ENCODE data around the gene MAP10. TPM values are rescaled to one million over a fixed set of nuclear protein-coding genes. Genes with fewer than 3 reads are reported as not detected.

The MAP10 gene
- total RNA-seq, 1 donor, result 2.2 TPM

GRCh38 chr1:232766241-232766890 is 38.9 kb upstream of the MAP10 start:
- H3K4me1 ChIP-seq (ENCODE audit: insufficient read depth, low read length), result peaks cover 3% of the 10 kb centered on the region
- H3K79me2 ChIP-seq (ENCODE audit: insufficient read depth, low read length), result no peaks in the 10 kb centered on the region
- no peak overlapping the region for H3K4me3 ChIP-seq (ENCODE audit: insufficient read depth, low read length)
- no peak overlapping the region for H3K4me2 ChIP-seq (ENCODE audit: insufficient read depth, low read length)
- H3K27me3 ChIP-seq (ENCODE audit: insufficient read depth, low read length), result no peaks in the 10 kb centered on the region
- H2AFZ ChIP-seq (ENCODE audit: low read length), result no peak overlapping the region
- no peaks in the 10 kb centered on the region for H4K20me1 ChIP-seq (ENCODE audit: insufficient read depth, low read length)
- no peaks in the 10 kb centered on the region for H3K36me3 ChIP-seq (ENCODE audit: insufficient read depth, low read length)
- DNase-seq (ENCODE audit: insufficient read length, low spot score, missing footprints), result no peak
- no peak for TF ChIP-seq CTCF (IDR thresholded peaks at IDR 0.05; ENCODE audit: extremely low read depth, low read depth, low read length)
- H3K27ac ChIP-seq (ENCODE audit: low read depth, low read length), result no peak overlapping the region
- no peaks in the 10 kb centered on the region for H3K9me3 ChIP-seq (ENCODE audit: low read depth, low read length)

GRCh38 chr1:232766904-232767303 is 38.3 kb upstream of the MAP10 start:
- Histone ChIP-seq H3K4me2 (ENCODE audit: insufficient read depth, low read length) (no peak overlapping the region), H3K9me3 (ENCODE audit: low read depth, low read length) (no peaks in the 10 kb centered on the region), H2AFZ (ENCODE audit: low read length) (no peak overlapping the region), H3K27me3 (ENCODE audit: insufficient read depth, low read length) (no peaks in the 10 kb centered on the region), H3K4me1 (ENCODE audit: insufficient read depth, low read length) (peaks cover 3% of the 10 kb centered on the region), H3K79me2 (ENCODE audit: insufficient read depth, low read length) (no peaks in the 10 kb centered on the region), H4K20me1 (ENCODE audit: insufficient read depth, low read length) (no peaks in the 10 kb centered on the region), H3K36me3 (ENCODE audit: insufficient read depth, low read length) (no peaks in the 10 kb centered on the region), H3K4me3 (ENCODE audit: insufficient read depth, low read length) (no peak overlapping the region), H3K27ac (ENCODE audit: low read depth, low read length) (no peak overlapping the region)
- no peak for DNase-seq (ENCODE audit: insufficient read length, low spot score, missing footprints)
- TF ChIP-seq CTCF (IDR thresholded peaks at IDR 0.05; ENCODE audit: extremely low read depth, low read depth, low read length), result no peak

GRCh38 chr1:232767305-232768074 is 37.7 kb upstream of the MAP10 start:
- Histone ChIP-seq H3K4me2 (ENCODE audit: insufficient read depth, low read length) (no peak overlapping the region), H3K4me3 (ENCODE audit: insufficient read depth, low read length) (no peak overlapping the region), H3K79me2 (ENCODE audit: insufficient read depth, low read length) (no peaks in the 10 kb centered on the region), H3K9me3 (ENCODE audit: low read depth, low read length) (no peaks in the 10 kb centered on the region), H3K27me3 (ENCODE audit: insufficient read depth, low read length) (no peaks in the 10 kb centered on the region), H4K20me1 (ENCODE audit: insufficient read depth, low read length) (no peaks in the 10 kb centered on the region), H3K4me1 (ENCODE audit: insufficient read depth, low read length) (peaks cover 3% of the 10 kb centered on the region), H3K36me3 (ENCODE audit: insufficient read depth, low read length) (no peaks in the 10 kb centered on the region), H2AFZ (ENCODE audit: low read length) (no peak overlapping the region), H3K27ac (ENCODE audit: low read depth, low read length) (no peak overlapping the region)
- no peak for TF ChIP-seq CTCF (IDR thresholded peaks at IDR 0.05; ENCODE audit: extremely low read depth, low read depth, low read length)
- no peak for DNase-seq (ENCODE audit: insufficient read length, low spot score, missing footprints)

GRCh38 chr1:232768793-232769192 is 36.4 kb upstream of the MAP10 start:
- no peak overlapping the region for H2AFZ ChIP-seq (ENCODE audit: low read length)
- no peak for TF ChIP-seq CTCF (IDR thresholded peaks at IDR 0.05; ENCODE audit: extremely low read depth, low read depth, low read length)

More at GRCh38 chr1:232768793-232769192, 36.4 kb upstream of the MAP10 start:
- H3K9me3 ChIP-seq (ENCODE audit: low read depth, low read length), result no peaks in the 10 kb centered on the region
- peak; percentile 9 for DNase-seq (ENCODE audit: insufficient read length, low spot score, missing footprints)
- no peak overlapping the region for H3K4me2 ChIP-seq (ENCODE audit: insufficient read depth, low read length)
- H3K4me1 ChIP-seq (ENCODE audit: insufficient read depth, low read length), result peaks cover 3% of the 10 kb centered on the region
- H3K36me3 ChIP-seq (ENCODE audit: insufficient read depth, low read length), result no peaks in the 10 kb centered on the region
- no peaks in the 10 kb centered on the region for H4K20me1 ChIP-seq (ENCODE audit: insufficient read depth, low read length)
- H3K27me3 ChIP-seq (ENCODE audit: insufficient read depth, low read length), result no peaks in the 10 kb centered on the region
- no peaks in the 10 kb centered on the region for H3K79me2 ChIP-seq (ENCODE audit: insufficient read depth, low read length)
- no peak overlapping the region for H3K4me3 ChIP-seq (ENCODE audit: insufficient read depth, low read length)
- no peak overlapping the region for H3K27ac ChIP-seq (ENCODE audit: low read depth, low read length)

All from osteoblast (primary cell).